Vagina (tissue), 2 donors: ENCODE results near the gene MEGF10. TPM values are rescaled to one million over a fixed set of nuclear protein-coding genes. Genes with fewer than 3 reads are reported as not detected.
"Not testable (repeated sequence)": the region's sequence is repeated elsewhere in the genome, so short reads cannot be mapped to it uniquely, and the experiment has no call there.

Experiments used
- DNase-seq, 2 donors: peaks; one replicate each; pipeline ENCODE4 v3.0.0-alpha.2; 2017; ENCODE audit errors: extremely low spot score in 2 of 2
- H3K27ac ChIP-seq: fragments of 200-600 bp; sonication (generic); one replicate; pipeline ENCODE4 v1.5.1; 2019
- H3K27me3 ChIP-seq: fragments of 200-600 bp; sonication (generic); one replicate; pipeline ENCODE4 v1.5.1; 2019
- H3K36me3 ChIP-seq, 2 donors: fragments of 200-600 bp; sonication (generic); one replicate each; pipeline ENCODE4 v1.5.1; 2017 to 2019
- H3K4me1 ChIP-seq: fragments of 200-600 bp; sonication (generic); one replicate; pipeline ENCODE4 v1.5.1; 2019
- H3K4me3 ChIP-seq, 2 donors: fragments of 200-600 bp; sonication (generic); 1 replicate in 1 of 2; 2 replicates in 1 of 2; pipeline ENCODE4 v1.5.1; 2016 to 2019
- H3K9me3 ChIP-seq: fragments of 200-600 bp; sonication (generic); one replicate; pipeline ENCODE4 v1.5.1; 2019
- POLR2A ChIP-seq, 2 donors: fragments of 450-650 bp; IDR thresholded peaks; one replicate each; pipeline ENCODE4 v1.6.1; 2017; ENCODE audit warnings: antibody characterized with exemption in 2 of 2, mild to moderate bottlenecking in 2 of 2, moderate library complexity in 2 of 2
- POLR2AphosphoS5 ChIP-seq, 2 donors: sonication (generic); formaldehyde crosslinking; IDR thresholded peaks; one replicate each; pipeline ENCODE4 v1.9.0; 2017; ENCODE audit warnings: antibody characterized with exemption in 2 of 2, mild to moderate bottlenecking in 2 of 2, low read depth in 1 of 2; ENCODE audit not compliant: insufficient read depth in 1 of 2
- intact Hi-C: fragments of 100-400 bp; cut with DNase I; formaldehyde crosslinking; loops from one replicate; pipeline ENCODE4 v1.15.1; 2023
- total RNA-seq: library from RNA; depleted of rRNA; stranded (reverse); fragments of >200 nt; gene quantifications from one replicate; pipeline ENCODE4 v1.2.3, GENCODE V29; 2016
- TF ChIP-seq, protein P1 (sequence below), 3 experiments: fragments of 450-650 bp in 2 of 3; fragments of 200-600 bp in 1 of 3; sonication (generic) in 1 of 3; IDR thresholded peaks; one replicate each; pipeline ENCODE4 v1.5.1; 2017 to 2019; ENCODE audit warnings: antibody characterized with exemption in 3 of 3, mild to moderate bottlenecking in 2 of 3, moderate library complexity in 2 of 3

Gene MEGF10
- total RNA-seq, 1 donor from 2014 or later, result 0.74 TPM

DNA sequence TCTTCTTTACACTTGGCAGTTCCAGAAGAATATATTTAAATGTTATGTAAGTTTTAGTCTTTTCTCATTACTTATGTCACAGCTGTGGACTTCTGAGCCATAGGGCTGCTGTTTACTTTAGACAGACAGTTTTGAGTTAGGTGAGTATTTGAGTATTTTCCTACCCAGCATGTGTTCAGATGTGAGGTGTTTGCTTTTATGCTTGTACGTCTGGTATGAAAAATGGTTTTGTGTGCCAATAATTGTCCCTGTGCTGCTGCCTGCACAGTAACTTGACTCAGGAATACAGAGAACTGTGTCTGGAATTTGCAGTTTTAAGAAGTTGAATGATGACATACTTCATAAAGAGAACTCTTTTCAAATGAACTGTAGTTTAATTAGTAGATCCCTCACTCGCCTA lies 20.8 kb downstream of the MEGF10 start:
- Histone ChIP-seq H3K27ac (no peak overlapping the region), H3K27me3 (no peaks in the 10 kb centered on the region), H3K9me3 (no peaks in the 10 kb centered on the region), H3K4me3 (no peak overlapping the region), H3K36me3 (no peaks in the 10 kb centered on the region), H3K4me1 (no peaks in the 10 kb centered on the region)
- intact Hi-C loops, result no loop called here
- TF ChIP-seq POLR2A (IDR thresholded peaks at IDR 0.05) (no peak), POLR2AphosphoS5 (IDR thresholded peaks at IDR 0.05; ENCODE audit: insufficient read depth in 1 of 2, low read depth in 1 of 2) (no peak)
- TF ChIP-seq, protein P1, sequence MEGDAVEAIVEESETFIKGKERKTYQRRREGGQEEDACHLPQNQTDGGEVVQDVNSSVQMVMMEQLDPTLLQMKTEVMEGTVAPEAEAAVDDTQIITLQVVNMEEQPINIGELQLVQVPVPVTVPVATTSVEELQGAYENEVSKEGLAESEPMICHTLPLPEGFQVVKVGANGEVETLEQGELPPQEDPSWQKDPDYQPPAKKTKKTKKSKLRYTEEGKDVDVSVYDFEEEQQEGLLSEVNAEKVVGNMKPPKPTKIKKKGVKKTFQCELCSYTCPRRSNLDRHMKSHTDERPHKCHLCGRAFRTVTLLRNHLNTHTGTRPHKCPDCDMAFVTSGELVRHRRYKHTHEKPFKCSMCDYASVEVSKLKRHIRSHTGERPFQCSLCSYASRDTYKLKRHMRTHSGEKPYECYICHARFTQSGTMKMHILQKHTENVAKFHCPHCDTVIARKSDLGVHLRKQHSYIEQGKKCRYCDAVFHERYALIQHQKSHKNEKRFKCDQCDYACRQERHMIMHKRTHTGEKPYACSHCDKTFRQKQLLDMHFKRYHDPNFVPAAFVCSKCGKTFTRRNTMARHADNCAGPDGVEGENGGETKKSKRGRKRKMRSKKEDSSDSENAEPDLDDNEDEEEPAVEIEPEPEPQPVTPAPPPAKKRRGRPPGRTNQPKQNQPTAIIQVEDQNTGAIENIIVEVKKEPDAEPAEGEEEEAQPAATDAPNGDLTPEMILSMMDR (IDR thresholded peaks at IDR 0.05), result no peak
- no peak for DNase-seq

DNA sequence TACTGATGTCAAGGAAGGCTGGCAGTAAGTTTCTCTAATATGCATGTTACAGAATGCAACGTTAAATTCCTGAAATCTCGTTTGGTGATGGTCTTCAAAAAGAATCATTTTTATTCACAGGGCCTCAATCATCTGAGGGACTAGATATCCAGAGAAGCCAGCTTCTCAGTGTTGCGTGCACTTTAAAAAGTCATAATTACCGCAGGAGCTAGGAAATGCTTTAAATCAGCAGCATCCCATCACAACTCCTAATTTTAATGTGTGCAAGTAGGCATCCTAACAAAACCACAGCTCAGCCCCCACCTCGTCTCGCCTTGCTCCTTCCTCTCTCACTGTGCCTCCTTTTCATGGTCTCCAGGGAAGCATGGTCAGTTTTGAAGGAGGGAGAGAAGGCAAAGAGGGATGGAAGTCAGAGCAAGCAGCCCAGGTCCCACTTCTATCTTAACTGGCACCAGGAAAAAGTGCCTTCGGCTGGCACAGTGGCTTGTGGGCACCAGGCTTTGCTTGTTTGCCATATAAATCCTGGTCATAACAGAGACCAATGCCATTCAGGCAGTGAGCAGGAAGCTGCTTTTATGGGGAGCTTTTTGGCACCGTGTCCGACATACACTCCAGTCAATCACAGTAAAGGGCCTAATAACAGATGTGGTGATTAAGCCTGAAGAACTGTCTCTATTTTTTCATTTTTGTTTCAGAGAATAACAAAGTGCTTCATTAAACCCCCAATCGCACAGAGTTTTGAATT lies 21.4 kb downstream of the MEGF10 start:
- intact Hi-C loops, result no loop called here

DNA sequence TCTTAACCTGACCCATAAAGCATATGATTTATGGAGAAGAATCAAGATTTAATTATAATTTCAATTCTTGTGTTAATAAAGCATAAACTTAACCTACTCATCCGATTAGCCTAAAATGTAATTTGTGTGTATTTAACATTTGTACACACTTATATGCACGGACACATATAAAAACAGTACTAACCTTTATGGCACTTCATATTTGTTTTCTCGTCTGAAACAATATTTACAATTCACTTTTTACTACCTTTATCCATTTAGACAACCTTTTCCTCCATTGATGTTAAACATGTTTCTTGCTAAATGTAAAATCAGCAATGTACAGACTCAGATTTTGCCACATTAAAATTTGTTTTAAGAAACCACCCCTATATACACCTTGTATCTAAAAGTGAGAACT lies 22.8 kb downstream of the MEGF10 start:
- no peaks in the 10 kb centered on the region for H3K4me1 ChIP-seq
- intact Hi-C loops, result no loop called here
- TF ChIP-seq, protein P1 (IDR thresholded peaks at IDR 0.05), result no peak
- TF ChIP-seq POLR2A (IDR thresholded peaks at IDR 0.05) (no peak), POLR2AphosphoS5 (IDR thresholded peaks at IDR 0.05; ENCODE audit: insufficient read depth in 1 of 2, low read depth in 1 of 2) (no peak)
- no peak overlapping the region for H3K27ac ChIP-seq
- DNase-seq, result no peak
- no peak overlapping the region for H3K4me3 ChIP-seq
- no peaks in the 10 kb centered on the region for H3K36me3 ChIP-seq
- H3K27me3 ChIP-seq, result no peaks in the 10 kb centered on the region
- H3K9me3 ChIP-seq, result no peaks in the 10 kb centered on the region

More for the DNA sequence above, 21.4 kb downstream of the MEGF10 start:
- Histone ChIP-seq H3K27me3 (no peaks in the 10 kb centered on the region), H3K36me3 (no peaks in the 10 kb centered on the region), H3K27ac (no peak overlapping the region), H3K4me3 (no peak overlapping the region), H3K4me1 (no peaks in the 10 kb centered on the region), H3K9me3 (no peaks in the 10 kb centered on the region)
- DNase-seq, result no peak
- TF ChIP-seq, protein P1 (IDR thresholded peaks at IDR 0.05), result no peak
- TF ChIP-seq POLR2A (IDR thresholded peaks at IDR 0.05) (no peak), POLR2AphosphoS5 (IDR thresholded peaks at IDR 0.05; ENCODE audit: insufficient read depth in 1 of 2, low read depth in 1 of 2) (no peak)

DNA sequence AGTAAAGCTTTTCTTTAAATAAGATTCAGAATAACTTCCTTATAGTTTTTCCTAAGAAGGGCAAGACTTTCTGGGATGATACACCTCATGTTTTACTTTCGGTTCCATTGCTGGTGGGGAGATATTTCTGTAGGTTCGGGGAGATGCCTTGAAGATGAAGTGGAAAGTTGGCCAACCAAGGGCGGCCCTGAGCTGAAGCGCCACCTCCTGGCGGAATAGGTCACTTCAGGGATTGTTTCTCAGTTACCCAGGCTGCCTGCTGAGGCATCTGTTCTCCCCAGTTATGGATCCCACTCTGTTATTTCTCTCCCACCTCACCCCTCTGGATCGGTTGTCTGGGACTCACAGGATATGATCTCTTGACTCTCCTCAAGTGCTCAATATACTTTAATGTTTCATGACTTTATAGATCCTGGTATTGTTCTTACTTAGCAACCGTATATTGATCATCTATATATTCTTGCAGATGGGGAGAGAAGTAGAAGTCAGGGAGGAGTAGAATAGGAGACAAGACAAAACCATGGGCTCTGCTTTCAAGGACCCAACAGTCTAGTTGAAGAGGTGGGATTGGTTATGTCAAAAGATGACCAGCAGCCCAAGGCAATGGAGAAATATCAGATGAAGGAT lies 23.4 kb downstream of the MEGF10 start:
- no peak overlapping the region for H3K27ac ChIP-seq
- H3K4me3 ChIP-seq, result no peak overlapping the region
- TF ChIP-seq POLR2AphosphoS5 (IDR thresholded peaks at IDR 0.05; ENCODE audit: insufficient read depth in 1 of 2, low read depth in 1 of 2), result no peak
- TF ChIP-seq POLR2A (IDR thresholded peaks at IDR 0.05), result no peak
- TF ChIP-seq, protein P1 (IDR thresholded peaks at IDR 0.05), result peak; percentile 11 to 45 (median 38)

DNA sequence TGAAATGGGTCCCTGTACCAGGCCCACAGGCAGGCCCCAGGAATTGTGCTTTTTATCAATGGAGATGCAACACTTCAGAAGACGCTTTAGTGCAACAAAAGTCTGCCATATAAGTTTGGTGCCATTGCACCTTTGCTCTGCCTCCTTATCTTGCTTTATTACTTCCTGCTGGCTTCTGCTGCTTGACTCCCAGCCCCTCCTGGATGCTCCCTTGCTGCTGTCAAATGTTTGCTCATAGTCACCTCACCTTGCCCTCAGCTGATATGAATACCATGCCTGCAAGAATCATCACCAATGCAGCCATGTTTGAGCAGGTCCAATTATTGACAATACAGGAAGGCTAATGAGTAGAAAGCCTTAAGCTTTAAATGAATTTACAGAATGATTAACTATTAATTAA lies 25.4 kb downstream of the MEGF10 start:
- no peak for DNase-seq
- H3K4me1 ChIP-seq, result no peaks in the 10 kb centered on the region
- no peaks in the 10 kb centered on the region for H3K9me3 ChIP-seq
- no peaks in the 10 kb centered on the region for H3K27me3 ChIP-seq
- no peak overlapping the region for H3K4me3 ChIP-seq
- no peaks in the 10 kb centered on the region for H3K36me3 ChIP-seq
- intact Hi-C loops, result no loop called here
- TF ChIP-seq POLR2AphosphoS5 (IDR thresholded peaks at IDR 0.05; ENCODE audit: insufficient read depth in 1 of 2, low read depth in 1 of 2), result no peak
- TF ChIP-seq POLR2A (IDR thresholded peaks at IDR 0.05), result no peak
- TF ChIP-seq, protein P1 (IDR thresholded peaks at IDR 0.05), result no peak
- H3K27ac ChIP-seq, result no peak overlapping the region

More for the DNA sequence above, 23.4 kb downstream of the MEGF10 start:
- Histone ChIP-seq H3K9me3 (no peaks in the 10 kb centered on the region), H3K36me3 (no peaks in the 10 kb centered on the region), H3K27me3 (no peaks in the 10 kb centered on the region), H3K4me1 (no peaks in the 10 kb centered on the region)
- no peak for DNase-seq
- intact Hi-C loops, result no loop called here

DNA sequence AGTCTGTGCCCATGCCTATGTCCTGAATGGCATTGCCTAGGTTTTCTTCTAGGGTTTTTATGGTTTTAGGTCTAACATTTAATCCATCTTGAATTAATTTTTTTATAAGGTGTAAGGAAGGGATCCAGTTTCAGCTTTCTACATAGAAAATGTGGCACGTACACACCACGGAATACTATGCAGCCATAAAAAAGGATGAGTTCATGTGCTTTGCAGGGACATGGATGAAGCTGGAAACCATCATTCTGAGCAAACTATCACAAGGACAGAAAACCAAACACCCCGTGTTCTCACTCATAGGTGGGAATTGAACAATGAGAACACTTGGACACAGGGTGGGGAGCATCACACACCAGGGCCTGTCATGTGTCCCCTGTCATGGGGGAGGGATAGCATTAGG lies 26.8 kb downstream of the MEGF10 start:
- H3K27ac ChIP-seq, H3K4me1 ChIP-seq, DNase-seq, H3K9me3 ChIP-seq, H3K27me3 ChIP-seq, H3K4me3 ChIP-seq, H3K36me3 ChIP-seq, intact Hi-C loops: not testable (repeated sequence)
